A673 (cell line): ENCODE data around the gene FNDC10. TPM values are rescaled to one million over a fixed set of nuclear protein-coding genes. Genes with fewer than 3 reads are reported as not detected.

Experiments
- BruUV-seq: library from RNA; stranded (reverse); fragments of 400-500 nt; replicated peaks from 2 replicates; lab custom pipeline; 2021; lab: Mats Ljungman, UMichigan
- CTCF ChIA-PET: fragments of 300-600 bp; sonication (Branson Sonifier 250); formaldehyde crosslinking; loops from one replicate; lab custom pipeline; 2022; ENCODE audit warnings: antibody characterized with exemption; lab: Charles Lee
- POLR2A ChIA-PET: fragments of 300-600 bp; sonication (Branson Sonifier 250); formaldehyde crosslinking; loops from one replicate; lab custom pipeline; 2022; ENCODE audit warnings: antibody characterized with exemption; ENCODE audit not compliant: low non-redundant PET; lab: Charles Lee
- DNase-seq: peaks from one replicate; pipeline ENCODE4 v3.0.0-alpha.2; 2015; ENCODE audit warnings: low spot score
- H3K27ac ChIP-seq: fragments of 200-600 bp; sonication (generic); 2 replicates; pipeline ENCODE4 v1.5.1; 2016; ENCODE audit warnings: mixed run types, low read depth, mild to moderate bottlenecking, mixed read lengths, antibody characterized with exemption, low read length; ENCODE audit not compliant: poor library complexity, severe bottlenecking
- H3K27me3 ChIP-seq: fragments of 200-600 bp; sonication (generic); replicated peaks from 2 replicates; pipeline ENCODE4 v1.6.1; 2017; ENCODE audit warnings: mixed run types, low read depth, mild to moderate bottlenecking, mixed read lengths, antibody characterized with exemption, low read length; ENCODE audit not compliant: insufficient read depth, poor library complexity
- H3K36me3 ChIP-seq: fragments of 200-600 bp; sonication (generic); 2 replicates; pipeline ENCODE4 v1.6.1; 2016; ENCODE audit warnings: mixed run types, mild to moderate bottlenecking, mixed read lengths, antibody characterized with exemption, low read length; ENCODE audit not compliant: insufficient read depth, poor library complexity, severe bottlenecking
- H3K4me1 ChIP-seq: fragments of 200-600 bp; sonication (generic); 2 replicates; pipeline ENCODE4 v1.6.1; 2017; ENCODE audit warnings: mixed run types, mild to moderate bottlenecking, mixed read lengths, antibody characterized with exemption, low read length; ENCODE audit not compliant: insufficient read depth, poor library complexity, severe bottlenecking
- H3K4me3 ChIP-seq: fragments of 200-600 bp; sonication (generic); 2 replicates; pipeline ENCODE4 v1.5.1; 2016; ENCODE audit warnings: low read depth, mixed run types, mild to moderate bottlenecking, mixed read lengths, low read length; ENCODE audit not compliant: poor library complexity, severe bottlenecking
- H3K9me3 ChIP-seq: fragments of 200-600 bp; sonication (generic); 2 replicates; pipeline ENCODE4 v1.6.1; 2016; ENCODE audit warnings: mixed run types, low read depth, mild to moderate bottlenecking, mixed read lengths, antibody characterized with exemption, low read length; ENCODE audit not compliant: poor library complexity, severe bottlenecking
- CTCF ChIP-seq: fragments of 300-800, 200-600 bp; sonication (generic); conservative IDR thresholded peaks from 2 replicates; pipeline ENCODE4 v1.5.1; 2017; ENCODE audit warnings: low read depth, mild to moderate bottlenecking, antibody characterized with exemption, low read length, moderate library complexity, mixed read lengths
- EZH2 ChIP-seq: fragments of 200-600 bp; sonication (generic); IDR thresholded peaks from 2 replicates; pipeline ENCODE4 v1.6.1; 2017; ENCODE audit warnings: borderline replicate concordance, low read depth, mild to moderate bottlenecking, mixed read lengths, antibody characterized with exemption, low read length; ENCODE audit not compliant: poor library complexity, severe bottlenecking
- intact Hi-C: fragments of 100-400 bp; cut with micrococcal nuclease; formaldehyde crosslinking; loops from one replicate; pipeline ENCODE4 v1.10.0; 2022; ENCODE audit not compliant: unreplicated experiment
- total RNA-seq: library from RNA; stranded (reverse); gene quantifications from 2 replicates; pipeline ENCODE4 v1.2.3, GENCODE V29; 2021

FNDC10 gene
- total RNA-seq, 1 experiment from 2014 or later, result 1.7 TPM

GRCh38 chr1:1552263-1552639, 47.7 kb downstream of the FNDC10 start:
- CTCF ChIA-PET, result no interaction called here
- Histone ChIP-seq H3K4me1 (no peaks in the 10 kb centered on the region), H3K36me3 (peaks cover 2% of the 10 kb centered on the region), H3K27me3 (no peaks in the 10 kb centered on the region), H3K4me3 (no peak overlapping the region), H3K9me3 (no peaks in the 10 kb centered on the region), H3K27ac (no peak overlapping the region)
- TF ChIP-seq CTCF (no peak), EZH2 (no peak)
- POLR2A ChIA-PET, result no interaction called here
- intact Hi-C loops, result no loop called here
- DNase-seq, result no peak
- BruUV-seq, result no TSS peak

- ChIA-PET CTCF (no interaction called here), POLR2A (no interaction called here)
- Histone ChIP-seq H3K9me3 (no peaks in the 10 kb centered on the region), H3K27ac (no peak overlapping the region), H3K4me1 (no peaks in the 10 kb centered on the region), H3K4me3 (no peak overlapping the region), H3K36me3 (peaks cover 6% of the 10 kb centered on the region), H3K27me3 (no peaks in the 10 kb centered on the region)
- intact Hi-C loops, result no loop called here
- TF ChIP-seq EZH2 (no peak), CTCF (no peak)
- BruUV-seq, result no TSS peak
- DNase-seq, result no peak
Observed at GRCh38 chr1:1551524-1552262, 48.2 kb downstream of the FNDC10 start.

- intact Hi-C loops, result no loop called here
- BruUV-seq, result no TSS peak
- TF ChIP-seq EZH2 (no peak), CTCF (peak; percentile 44)
- Histone ChIP-seq H3K9me3 (no peaks in the 10 kb centered on the region), H3K27me3 (no peaks in the 10 kb centered on the region), H3K4me3 (no peak overlapping the region), H3K4me1 (no peaks in the 10 kb centered on the region), H3K36me3 (peaks cover 6% of the 10 kb centered on the region), H3K27ac (peak overlapping the region; percentile 37)
- DNase-seq, result peak; percentile 43
- POLR2A ChIA-PET, result no interaction called here
- CTCF ChIA-PET, result no interaction called here
Observed at GRCh38 chr1:1550591-1551432, 49.1 kb downstream of the FNDC10 start.
